Measurements from ENCODE around the gene GREM2.

DNA sequence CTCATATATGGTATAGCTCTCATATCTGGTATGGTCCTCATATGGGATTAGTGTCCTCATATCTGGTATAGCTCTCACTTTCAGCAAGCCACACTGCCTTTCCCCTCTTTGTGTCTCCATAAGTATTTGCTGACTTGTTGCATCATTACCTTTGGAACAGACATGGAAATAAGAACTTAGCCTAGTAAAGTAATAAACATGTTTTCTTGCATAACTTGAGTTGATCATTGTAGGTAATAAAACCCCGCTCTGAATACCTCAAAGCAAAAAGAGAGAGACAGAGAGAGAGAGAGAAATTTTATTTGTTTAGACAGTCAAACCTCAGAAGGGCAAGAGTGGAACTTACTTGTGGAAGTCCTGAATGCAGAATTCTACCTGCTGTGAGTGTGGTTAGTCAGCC is 170.3 kb downstream of the GREM2 start:
- TF ChIP-seq YY1 (IDR thresholded peaks at IDR 0.05; ENCODE audit: insufficient read depth, insufficient read length) (no peak), SUZ12 (IDR thresholded peaks at IDR 0.05; ENCODE audit: extremely low read depth, insufficient read depth, insufficient read length) (no peak), ZNF274 (IDR thresholded peaks at IDR 0.05; ENCODE audit: low read depth, low read length) (no peak)

Data from NT2/D1 (cell line).